Measurements from ENCODE around the gene SLC29A4.
A peak's percentile ranks its signal among the peaks of the same experiment; 100 is the strongest.
"Not testable (repeated sequence)": the region's sequence is repeated elsewhere in the genome, so short reads cannot be mapped to it uniquely, and the experiment has no call there.

SLC29A4 gene

GRCh38 chr7:5274985-5275431 is 7.7 kb upstream of the SLC29A4 start:
- DNase-seq (ENCODE audit: low read depth in 2 of 2) = not testable (repeated sequence)

- DNase-seq (ENCODE audit: low read depth in 2 of 2) = not testable (repeated sequence)
Measured at GRCh38 chr7:5275510-5275909, 7.2 kb upstream of the SLC29A4 start.

- not testable (repeated sequence) for DNase-seq (ENCODE audit: low read depth in 2 of 2)
Measured at GRCh38 chr7:5276123-5276522, 6.6 kb upstream of the SLC29A4 start.

GRCh38 chr7:5276611-5277010 is 6.1 kb upstream of the SLC29A4 start:
- DNase-seq (ENCODE audit: low read depth in 2 of 2) = no peak

- no peak for DNase-seq (ENCODE audit: low read depth in 2 of 2)
Measured at GRCh38 chr7:5278766-5279165, 4.0 kb upstream of the SLC29A4 start.

GRCh38 chr7:5279734-5280133 is 3.0 kb upstream of the SLC29A4 start:
- no peak for DNase-seq (ENCODE audit: low read depth in 2 of 2)

GRCh38 chr7:5281598-5282500 is 894 bp upstream of the SLC29A4 start:
- DNase-seq (ENCODE audit: low read depth in 2 of 2) = not testable (repeated sequence)

- no peak for DNase-seq (ENCODE audit: low read depth in 2 of 2)
Measured at GRCh38 chr7:5283421-5284303, 919 bp downstream of the SLC29A4 start.

- peak in 1 of 2 donors; percentile 18 for DNase-seq (ENCODE audit: low read depth in 2 of 2)
Measured at GRCh38 chr7:5284304-5285281, 1.9 kb downstream of the SLC29A4 start.

- no peak for DNase-seq (ENCODE audit: low read depth in 2 of 2)
Measured at GRCh38 chr7:5286933-5287332, 4.2 kb downstream of the SLC29A4 start.

- DNase-seq (ENCODE audit: low read depth in 2 of 2) = not testable (repeated sequence)
Measured at GRCh38 chr7:5287373-5287772, 4.6 kb downstream of the SLC29A4 start.

- DNase-seq (ENCODE audit: low read depth in 2 of 2) = no peak
Measured at GRCh38 chr7:5287802-5288201, 5.1 kb downstream of the SLC29A4 start.

GRCh38 chr7:5288560-5288959 is 5.8 kb downstream of the SLC29A4 start:
- DNase-seq (ENCODE audit: low read depth in 2 of 2) = not testable (repeated sequence)

GRCh38 chr7:5289355-5289754 is 6.6 kb downstream of the SLC29A4 start:
- no peak for DNase-seq (ENCODE audit: low read depth in 2 of 2)

GRCh38 chr7:5291301-5291700 is 8.6 kb downstream of the SLC29A4 start:
- no peak for DNase-seq (ENCODE audit: low read depth in 2 of 2)

GRCh38 chr7:5291711-5292335 is 9.1 kb downstream of the SLC29A4 start:
- not testable (repeated sequence) for DNase-seq (ENCODE audit: low read depth in 2 of 2)

GRCh38 chr7:5294169-5294987 is 11.6 kb downstream of the SLC29A4 start:
- no peak for DNase-seq (ENCODE audit: low read depth in 2 of 2)

- no peak for DNase-seq (ENCODE audit: low read depth in 2 of 2)
Measured at GRCh38 chr7:5295039-5296014, 12.6 kb downstream of the SLC29A4 start.

Measured in stimulated activated CD8-positive, alpha-beta memory T cell treated with anti-CD3 and anti-CD28 coated beads, Interleukin-2, amount 100 ng/mL, for 48 hours (primary cell).